GM19328 (cell line): ENCODE results near the gene SMTN.

Experiments
- ATAC-seq: cut with Tn5 transposase; IDR thresholded peaks from one replicate; pipeline ENCODE4 v1.9.1; 2021; ENCODE audit warnings: mild to moderate bottlenecking, moderate library complexity; ENCODE audit not compliant: unreplicated experiment

The SMTN gene

DNA sequence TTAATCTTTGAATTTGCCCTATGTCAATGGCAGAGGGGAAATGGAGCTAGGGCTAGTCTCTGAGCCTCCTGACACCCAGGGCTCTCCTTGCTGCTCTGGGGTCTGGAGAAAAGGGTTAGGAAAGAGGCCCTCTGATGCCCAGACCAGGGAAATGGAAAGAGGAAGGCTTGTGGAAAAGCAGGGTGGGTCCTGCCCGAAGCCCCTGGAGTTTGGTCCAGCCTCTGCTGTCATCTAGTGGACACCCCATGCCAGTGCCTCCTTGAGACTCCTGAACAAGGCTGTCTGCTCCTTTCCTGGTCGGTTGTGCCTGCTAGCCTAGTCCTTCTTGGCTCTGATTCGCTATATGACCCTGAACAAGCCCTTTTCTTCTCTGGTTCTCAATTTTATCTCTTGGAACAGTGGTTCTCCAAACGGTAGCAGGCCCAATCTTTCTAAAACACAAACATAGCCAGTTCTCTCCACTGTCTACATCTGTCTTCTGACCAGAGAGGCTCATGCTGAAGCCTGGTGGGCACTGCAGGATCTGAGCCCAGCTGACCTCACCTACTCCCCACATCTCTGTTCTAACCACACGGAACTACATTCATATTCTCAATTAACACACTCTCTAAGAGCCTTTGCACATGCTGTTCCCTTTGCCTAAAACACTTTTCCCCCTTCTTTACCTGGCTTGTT, 68.0 kb downstream of the SMTN start:
- no peak for ATAC-seq

DNA sequence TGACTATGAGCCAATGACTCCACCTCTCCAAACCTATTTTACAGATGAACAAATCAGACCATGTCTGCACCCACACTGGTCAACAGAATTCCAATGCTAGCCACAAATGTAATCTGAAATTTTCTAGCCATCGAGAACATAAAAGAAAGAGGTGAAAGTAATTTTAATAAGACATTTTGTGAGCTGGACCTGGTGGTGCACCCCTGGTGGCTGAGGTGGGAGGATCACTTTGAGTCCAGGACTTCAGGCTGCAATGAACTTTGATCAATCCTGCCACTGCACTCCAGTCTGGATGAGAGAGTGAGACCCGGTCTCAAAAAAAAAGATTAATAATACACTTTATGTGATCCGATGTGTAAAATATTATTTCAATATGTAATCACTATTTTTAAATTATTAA, 69.5 kb downstream of the SMTN start:
- no peak for ATAC-seq

DNA sequence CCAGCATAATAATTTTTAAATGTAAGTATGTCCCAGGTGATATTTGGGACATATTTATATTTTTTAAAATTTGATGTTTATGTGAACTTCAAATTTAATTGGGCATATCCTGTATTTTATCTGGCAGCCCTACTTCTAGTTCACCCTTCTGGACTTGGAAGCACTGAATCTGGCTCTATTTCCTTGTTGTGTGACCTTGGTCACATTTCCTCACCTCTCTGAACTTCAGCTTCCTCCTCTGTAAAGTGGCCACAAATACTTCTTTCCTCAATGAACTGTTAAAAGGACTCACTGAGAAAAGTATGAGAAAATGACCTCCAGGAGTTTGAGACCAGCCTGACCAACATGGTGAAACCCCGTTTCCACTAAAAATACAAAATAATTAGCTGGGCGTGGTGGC, 70.8 kb downstream of the SMTN start:
- ATAC-seq: no peak

DNA sequence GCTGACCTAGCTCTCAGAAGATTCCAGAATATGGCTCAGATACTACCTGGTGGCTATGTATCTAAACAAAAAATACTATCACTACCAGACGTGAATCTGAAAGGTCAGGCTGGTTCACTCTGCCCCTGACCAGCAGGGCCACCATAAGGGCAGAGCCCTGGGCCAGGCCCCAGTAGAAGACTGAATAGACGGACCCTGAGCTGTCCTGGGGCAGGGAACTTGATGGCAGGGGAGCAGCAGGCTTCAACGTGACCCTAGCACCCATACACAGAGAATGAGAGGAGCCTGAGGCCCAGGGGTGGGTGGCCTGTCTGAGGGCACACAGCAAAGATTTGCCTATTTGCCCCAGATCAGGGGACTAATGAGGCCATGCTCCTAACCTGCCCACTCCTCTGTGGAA, 72.2 kb downstream of the SMTN start:
- ATAC-seq: no peak
